Measurements from ENCODE around the gene OLFM4. TPM values are rescaled to one million over a fixed set of nuclear protein-coding genes. Genes with fewer than 3 reads are reported as not detected.

OLFM4 gene
- under 1 TPM in 2 of 4 donors, not detected in 2; 0.29 to 0.83 TPM for total RNA-seq

- Histone ChIP-seq H3K27me3 (peaks cover 3% of the 10 kb centered on the region), H3K4me3 (no peak within 1 kb of the TSS), H3K27ac (no peak within 1 kb of the TSS), H3K9me3 (no peaks in the 10 kb centered on the region), H3K4me1 (no peaks in the 10 kb centered on the region), H3K36me3 (no peaks in the 10 kb centered on the region)
- TF ChIP-seq EP300 (IDR thresholded peaks at IDR 0.05): no peak
- TF ChIP-seq POLR2AphosphoS5 (IDR thresholded peaks at IDR 0.05): no peak
- TF ChIP-seq POLR2A (IDR thresholded peaks at IDR 0.05): no peak
- TF ChIP-seq CTCF (IDR thresholded peaks at IDR 0.05): no peak
- WGBS: 87% methylated on average over 9 of the region's 9 CpGs
- DNase-seq (ENCODE audit: low spot score in 2 of 2): no peak
Observed at GRCh38 chr13:53028637-53029203, at the start of gene OLFM4. TSS of gene OLFM4 (plus strand) at chr13:53028813. CDS start at chr13:53028837, 24 bp downstream.

GRCh38 chr13:52978989-52979388 is 49.6 kb upstream of the OLFM4 start:
- TF ChIP-seq POLR2A (IDR thresholded peaks at IDR 0.05): no peak
- no peak for TF ChIP-seq POLR2AphosphoS5 (IDR thresholded peaks at IDR 0.05)
- no peak for TF ChIP-seq EP300 (IDR thresholded peaks at IDR 0.05)
- no peak for TF ChIP-seq CTCF (IDR thresholded peaks at IDR 0.05)
- H3K36me3 ChIP-seq: no peaks in the 10 kb centered on the region

GRCh38 chr13:52980695-52981094 is 47.9 kb upstream of the OLFM4 start:
- no peak for DNase-seq (ENCODE audit: low spot score in 2 of 2)
- Histone ChIP-seq H3K4me1 (no peaks in the 10 kb centered on the region), H3K9me3 (no peaks in the 10 kb centered on the region), H3K36me3 (no peaks in the 10 kb centered on the region), H3K27ac (no peak overlapping the region), H3K27me3 (no peaks in the 10 kb centered on the region), H3K4me3 (no peak overlapping the region)
- 57% methylated on average over 5 of the region's 5 CpGs for WGBS
- TF ChIP-seq EP300 (IDR thresholded peaks at IDR 0.05) (no peak), CTCF (IDR thresholded peaks at IDR 0.05) (no peak), POLR2AphosphoS5 (IDR thresholded peaks at IDR 0.05) (no peak), POLR2A (IDR thresholded peaks at IDR 0.05) (no peak)

More at GRCh38 chr13:52978989-52979388, 49.6 kb upstream of the OLFM4 start:
- Histone ChIP-seq H3K4me1 (no peaks in the 10 kb centered on the region), H3K27me3 (peaks cover 3% of the 10 kb centered on the region), H3K9me3 (no peaks in the 10 kb centered on the region), H3K27ac (no peak overlapping the region), H3K4me3 (no peak overlapping the region)
- DNase-seq (ENCODE audit: low spot score in 2 of 2): no peak
- WGBS: 69% methylated on average over 5 of the region's 5 CpGs

- TF ChIP-seq EP300 (IDR thresholded peaks at IDR 0.05) (no peak), POLR2AphosphoS5 (IDR thresholded peaks at IDR 0.05) (no peak), CTCF (IDR thresholded peaks at IDR 0.05) (no peak), POLR2A (IDR thresholded peaks at IDR 0.05) (no peak)
Observed at GRCh38 chr13:52983836-52984235, 44.8 kb upstream of the OLFM4 start.

GRCh38 chr13:52984881-52985363 is 43.7 kb upstream of the OLFM4 start:
- H3K9me3 ChIP-seq: no peaks in the 10 kb centered on the region
- no peak for DNase-seq (ENCODE audit: low spot score in 2 of 2)
- H3K27ac ChIP-seq: no peak overlapping the region
- no peak overlapping the region for H3K4me3 ChIP-seq
- no peaks in the 10 kb centered on the region for H3K27me3 ChIP-seq
- WGBS: 68% methylated on average over 5 of the region's 5 CpGs
- TF ChIP-seq EP300 (IDR thresholded peaks at IDR 0.05): no peak
- no peaks in the 10 kb centered on the region for H3K4me1 ChIP-seq
- no peaks in the 10 kb centered on the region for H3K36me3 ChIP-seq

More at GRCh38 chr13:52983836-52984235, 44.8 kb upstream of the OLFM4 start:
- WGBS: 61% methylated on average over 4 of the region's 4 CpGs
- no peak for DNase-seq (ENCODE audit: low spot score in 2 of 2)
- no peaks in the 10 kb centered on the region for H3K9me3 ChIP-seq
- H3K27me3 ChIP-seq: no peaks in the 10 kb centered on the region
- H3K36me3 ChIP-seq: no peaks in the 10 kb centered on the region
- no peak overlapping the region for H3K4me3 ChIP-seq
- no peaks in the 10 kb centered on the region for H3K4me1 ChIP-seq
- H3K27ac ChIP-seq: no peak overlapping the region
